Measurements from ENCODE around the gene ADGB. TPM values are rescaled to one million over a fixed set of nuclear protein-coding genes. Genes with fewer than 3 reads are reported as not detected.

The ADGB gene
- total RNA-seq (10 to 100 TPM; 23.8 to 28.8 TPM), polyA plus RNA-seq (ENCODE audit: insufficient read depth, low read depth, low replicate concordance) (53.0 TPM)
- long read RNA-seq, donor 1: 0 reads
- long read RNA-seq, donor 2: 0 reads

GRCh38 chr6:146598772-146599405 is at the start of gene ADGB:
Gene ADGB, plus strand, starts transcription at chr6:146598972. Its CDS starts 69 bp downstream, at chr6:146599041.
- no peak for TF ChIP-seq POLR2A (IDR thresholded peaks at IDR 0.05)
- no peak for TF ChIP-seq CTCF (IDR thresholded peaks at IDR 0.05)
- WGBS, 2 donors: 2 to 8% methylated on average over 7 to 31 of the region's 32 CpGs

GRCh38 chr6:146550911-146551310 is 47.9 kb upstream of the ADGB start:
- Histone ChIP-seq H3K4me1 (peaks cover 3% of the 10 kb centered on the region), H3K9me3 (no peaks in the 10 kb centered on the region), H3K27me3 (no peaks in the 10 kb centered on the region), H3K27ac (no peak overlapping the region), H3K4me3 (no peak overlapping the region), H3K36me3 (ENCODE audit: low read depth, missing control alignments) (no peaks in the 10 kb centered on the region)
- intact Hi-C loops (cut with DNase I; ENCODE audit: low total_unique reads): no loop called here
- DNase-seq: no peak
- 92 to 96% methylated on average over 6 of the region's 6 CpGs for WGBS, 2 donors
- no peak for TF ChIP-seq POLR2A (IDR thresholded peaks at IDR 0.05)
- no peak for TF ChIP-seq CTCF (IDR thresholded peaks at IDR 0.05)

More at GRCh38 chr6:146598772-146599405, at the start of gene ADGB:
- Histone ChIP-seq H3K27ac (no peak within 1 kb of the TSS), H3K4me3 (peak within 1 kb of the TSS; percentile 22 to 59), H3K36me3 (ENCODE audit: low read depth, missing control alignments) (no peaks in the 10 kb centered on the region), H3K4me1 (peaks cover 4% of the 10 kb centered on the region), H3K9me3 (no peaks in the 10 kb centered on the region), H3K27me3 (no peaks in the 10 kb centered on the region)
- peak; percentile 71 for DNase-seq
- intact Hi-C loops (cut with DNase I; ENCODE audit: low total_unique reads): no loop called here

GRCh38 chr6:146551545-146551944 is 47.2 kb upstream of the ADGB start:
- Histone ChIP-seq H3K9me3 (no peaks in the 10 kb centered on the region), H3K27ac (no peak overlapping the region), H3K27me3 (no peaks in the 10 kb centered on the region), H3K4me3 (no peak overlapping the region), H3K4me1 (peaks cover under 1% of the 10 kb centered on the region), H3K36me3 (ENCODE audit: low read depth, missing control alignments) (no peaks in the 10 kb centered on the region)
- DNase-seq: no peak
- 88 to 92% methylated on average over 7 of the region's 7 CpGs for WGBS, 2 donors
- intact Hi-C loops (cut with DNase I; ENCODE audit: low total_unique reads): no loop called here
- TF ChIP-seq CTCF (IDR thresholded peaks at IDR 0.05) (no peak), POLR2A (IDR thresholded peaks at IDR 0.05) (no peak)

GRCh38 chr6:146553377-146554135 is 45.2 kb upstream of the ADGB start:
- DNase-seq: no peak
- 68 to 73% methylated on average over 7 of the region's 7 CpGs for WGBS, 2 donors
- no peak overlapping the region for H3K27ac ChIP-seq
- TF ChIP-seq POLR2A (IDR thresholded peaks at IDR 0.05): no peak
- no peak for TF ChIP-seq CTCF (IDR thresholded peaks at IDR 0.05)
- no peaks in the 10 kb centered on the region for H3K36me3 ChIP-seq (ENCODE audit: low read depth, missing control alignments)
- no peaks in the 10 kb centered on the region for H3K9me3 ChIP-seq
- no peaks in the 10 kb centered on the region for H3K4me1 ChIP-seq
- no peaks in the 10 kb centered on the region for H3K27me3 ChIP-seq
- intact Hi-C loops (cut with DNase I; ENCODE audit: low total_unique reads): no loop called here
- H3K4me3 ChIP-seq: no peak overlapping the region
